ENCODE results near the gene PNLIPRP3. TPM values are rescaled to one million over a fixed set of nuclear protein-coding genes. Genes with fewer than 3 reads are reported as not detected.

Gene PNLIPRP3
- polyA plus RNA-seq, 1 of the 3 experiments (the other 2 are of a cell fraction) = not detected

- CTCF ChIA-PET = no interaction called here
- H3K79me2 ChIP-seq (ENCODE audit: insufficient read depth) = no peaks in the 10 kb centered on the region
- no peaks in the 10 kb centered on the region for H3K9me2 ChIP-seq
- H2AFZ ChIP-seq (ENCODE audit: low read depth) = no peak overlapping the region
- no peak overlapping the region for H3K4me3 ChIP-seq (ENCODE audit: low read depth in 2 of 2, low read length in 1 of 2)
- H3K9me3 ChIP-seq = no peaks in the 10 kb centered on the region
- no peak overlapping the region for H3K27ac ChIP-seq (ENCODE audit: low read depth in 2 of 2, low read length in 1 of 2)
- no peaks in the 10 kb centered on the region for H3K36me3 ChIP-seq (replicated peaks in 1 of 2; ENCODE audit: control insufficient read depth in 1 of 2, insufficient read depth in 2 of 2, low read length in 1 of 2)
- 51% methylated on average over 5 of the region's 5 CpGs for WGBS (ENCODE audit: low lambda C conversion rate)
- no peaks in the 10 kb centered on the region for H3K27me3 ChIP-seq (ENCODE audit: insufficient read depth)
- H3K4me2 ChIP-seq = no peak overlapping the region
- H4K20me1 ChIP-seq (ENCODE audit: insufficient read depth) = no peaks in the 10 kb centered on the region
- no peaks in the 10 kb centered on the region for H3K4me1 ChIP-seq (ENCODE audit: control insufficient read depth in 1 of 2, insufficient read depth in 2 of 2, low read depth in 1 of 2, low read length in 1 of 2)
- DNase-seq = no peak
- TF ChIP-seq RAD21 (IDR thresholded peaks at IDR 0.05; ENCODE audit: low read length) (no peak), MEF2A (IDR thresholded peaks at IDR 0.05; ENCODE audit: borderline replicate concordance, low read depth) (no peak), FOSL2 (IDR thresholded peaks at IDR 0.05; ENCODE audit: borderline replicate concordance, low read depth) (no peak), EZH2phosphoT487 (IDR thresholded peaks at IDR 0.05; ENCODE audit: borderline replicate concordance, low read depth) (no peak), NFIC (IDR thresholded peaks at IDR 0.05; ENCODE audit: borderline replicate concordance) (no peak), IRF3 (IDR thresholded peaks at IDR 0.05; ENCODE audit: low read depth, low read length) (no peak), ZBTB33 (IDR thresholded peaks at IDR 0.05; ENCODE audit: borderline replicate concordance, low read depth) (no peak), USF2 (IDR thresholded peaks at IDR 0.05; ENCODE audit: borderline replicate concordance, low read depth, low read length) (no peak), CHD2 (IDR thresholded peaks at IDR 0.05; ENCODE audit: low read length, partially characterized antibody) (no peak), MXI1 (IDR thresholded peaks at IDR 0.05; ENCODE audit: low read depth, low read length) (no peak), TEAD4 (IDR thresholded peaks at IDR 0.05; ENCODE audit: borderline replicate concordance, insufficient read depth) (no peak), EP300 (IDR thresholded peaks at IDR 0.05; ENCODE audit: borderline replicate concordance in 1 of 2, low read depth in 1 of 2, low read length in 1 of 2) (no peak), POLR2AphosphoS5 (IDR thresholded peaks at IDR 0.05; ENCODE audit: low read depth, low read length) (no peak), CTCF (IDR thresholded peaks at IDR 0.05) (no peak), TCF12 (IDR thresholded peaks at IDR 0.05) (no peak), SMC3 (IDR thresholded peaks at IDR 0.05; ENCODE audit: low read depth, low read length) (no peak), YY1 (IDR thresholded peaks at IDR 0.05; ENCODE audit: low read depth) (no peak)
- H3K9ac ChIP-seq = no peak overlapping the region
- POLR2A ChIA-PET = no interaction called here
- H3F3A ChIP-seq (replicated peaks; ENCODE audit: insufficient read depth) = no peaks in the 10 kb centered on the region
Observed at GRCh38 chr10:116440330-116441030, 12.8 kb downstream of the PNLIPRP3 start.
